Astrocyte (in vitro differentiated cells and primary cell): Measurements from ENCODE around the gene SOX15. TPM values are rescaled to one million over a fixed set of nuclear protein-coding genes. Genes with fewer than 3 reads are reported as not detected.

ENCODE experiments used
- total RNA-seq: library from RNA; stranded (reverse); gene quantifications from 2 replicates; pipeline ENCODE4 v1.2.1, GENCODE V29; 2021

The SOX15 gene
- total RNA-seq, 1 donor from 2014 or later: 4.0 TPM

Other genes starting within 250 kb of the SOX15 start
- gene KCTD11, start 237.9 kb downstream of the SOX15 start, total RNA-seq: 31.6 and 41.4 TPM in 2 replicates
- 0.30 TPM in 1 of 2 replicates, not detected in the other for gene TMEM95, start 234.9 kb downstream of the SOX15 start, total RNA-seq
- 0.36 and 1.6 TPM in 2 replicates for gene TNK1, start 209.0 kb downstream of the SOX15 start, total RNA-seq
- gene PLSCR3, start 195.6 kb downstream of the SOX15 start, total RNA-seq: 65.7 and 67.6 TPM in 2 replicates
- 45.7 and 52.9 TPM in 2 replicates for gene TMEM256, start 186.0 kb downstream of the SOX15 start, total RNA-seq
- 77.3 and 80.7 TPM in 2 replicates for gene NLGN2, start 182.2 kb downstream of the SOX15 start, total RNA-seq
- 0.23 TPM in 1 of 2 replicates, not detected in the other for gene SPEM1, start 169.8 kb downstream of the SOX15 start, total RNA-seq
- gene SPEM2, start 164.5 kb downstream of the SOX15 start, total RNA-seq: 0.14 and 0.17 TPM in 2 replicates
- gene SPEM3, start 161.2 kb downstream of the SOX15 start, total RNA-seq: 0.07 TPM in 1 of 2 replicates, not detected in the other
- gene TMEM102, start 154.7 kb downstream of the SOX15 start, total RNA-seq: 10.7 and 11.8 TPM in 2 replicates
- gene FGF11, start 150.6 kb downstream of the SOX15 start, total RNA-seq: 22.4 and 30.7 TPM in 2 replicates
- 9.7 and 11.7 TPM in 2 replicates for gene CHRNB1, start 145.0 kb downstream of the SOX15 start, total RNA-seq
- gene ZBTB4, start 110.5 kb downstream of the SOX15 start, total RNA-seq: 31.0 and 31.2 TPM in 2 replicates
- gene SLC35G6, start 108.6 kb downstream of the SOX15 start, total RNA-seq: not detected in 2 replicates
- gene POLR2A, start 105.7 kb downstream of the SOX15 start, total RNA-seq: 143 and 151 TPM in 2 replicates
- 2.4 and 3.4 TPM in 2 replicates for gene TNFSF12, start 41.0 kb downstream of the SOX15 start, total RNA-seq
- gene TNFSF13, start 31.3 kb downstream of the SOX15 start, total RNA-seq: 0.43 and 0.93 TPM in 2 replicates
- 51.4 and 58.7 TPM in 2 replicates for gene SENP3, start 28.2 kb downstream of the SOX15 start, total RNA-seq
- gene CD68, start 10.5 kb downstream of the SOX15 start, total RNA-seq: 4.4 and 6.2 TPM in 2 replicates
- gene MPDU1, start 6.2 kb downstream of the SOX15 start, total RNA-seq: 44.6 and 51.2 TPM in 2 replicates
- 54.3 and 60.2 TPM in 2 replicates for gene FXR2, start 24.8 kb upstream of the SOX15 start, total RNA-seq
- 47.2 and 49.8 TPM in 2 replicates for gene SAT2, start 37.7 kb upstream of the SOX15 start, total RNA-seq
- 0.79 and 1.4 TPM in 2 replicates for gene SHBG, start 40.0 kb upstream of the SOX15 start, total RNA-seq
- 0.65 and 0.89 TPM in 2 replicates for gene ATP1B2, start 60.8 kb upstream of the SOX15 start, total RNA-seq
- 94.4 and 100 TPM in 2 replicates for gene TP53, start 97.4 kb upstream of the SOX15 start, total RNA-seq
- 14.2 and 15.1 TPM in 2 replicates for gene WRAP53, start 98.4 kb upstream of the SOX15 start, total RNA-seq
- gene EFNB3, start 115.1 kb upstream of the SOX15 start, total RNA-seq: 7.0 and 7.6 TPM in 2 replicates
- 0.11 and 0.34 TPM in 2 replicates for gene DNAH2, start 127.7 kb upstream of the SOX15 start, total RNA-seq
- gene KDM6B, start 244.1 kb upstream of the SOX15 start, total RNA-seq: 50.4 and 54.1 TPM in 2 replicates